ENCODE measurements around the gene PROCR.

- TF ChIP-seq CTCF (IDR thresholded peaks at IDR 0.05) (peak; percentile 15; the same call in 1 of the 2 replicates), ZFX (IDR thresholded peaks at IDR 0.05; ENCODE audit: borderline replicate concordance) (no peak)
Measured at GRCh38 chr20:35146920-35147574, 24.8 kb upstream of the PROCR start, which contains the start of gene EDEM2.
